GOT3 (cell line): Measurements from ENCODE around the gene MED12L.
"Not testable (repeated sequence)": the region's sequence is repeated elsewhere in the genome, so short reads cannot be mapped to it uniquely, and the experiment has no call there.

ENCODE experiments used
- DNase-seq: peaks from one replicate; lab custom pipeline; 2025; ENCODE audit warnings: mixed read lengths; lab: John Stamatoyannopoulos, UW

Gene MED12L

DNA sequence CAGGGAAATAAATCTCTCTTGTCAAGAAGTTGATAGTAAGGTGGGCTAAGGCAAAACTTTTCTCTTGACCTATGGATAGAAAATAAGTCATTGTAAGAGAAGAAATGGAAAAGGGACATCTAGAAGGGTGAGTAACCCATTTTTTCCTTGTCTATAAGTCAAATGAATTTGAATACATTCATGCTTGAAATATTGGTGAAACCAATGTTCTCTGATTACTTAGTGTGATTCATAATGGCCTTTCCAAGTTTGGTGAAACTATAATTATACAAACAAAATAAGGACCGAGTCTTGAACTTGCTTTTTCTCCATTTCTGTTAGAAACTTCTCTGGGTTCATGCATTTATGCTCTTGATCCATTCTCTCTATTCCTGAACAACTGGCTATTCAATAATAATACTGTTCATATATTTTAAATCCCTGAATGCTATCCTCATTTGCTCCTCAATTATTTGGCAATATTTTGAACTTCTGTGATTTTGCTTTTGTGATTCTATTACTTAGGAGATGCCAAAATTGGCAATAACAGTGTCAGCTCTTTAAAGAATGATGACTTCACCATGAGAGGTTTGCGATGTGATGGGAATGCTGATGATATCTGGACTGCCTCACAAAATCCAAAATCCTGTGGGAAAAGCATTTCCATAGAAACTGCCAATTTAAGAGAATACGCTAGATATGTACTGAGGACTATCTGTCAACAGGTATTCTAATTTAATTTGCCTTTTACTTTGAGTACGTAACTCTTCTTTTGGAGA, 286.8 kb downstream of the MED12L start:
- no peak for DNase-seq

DNA sequence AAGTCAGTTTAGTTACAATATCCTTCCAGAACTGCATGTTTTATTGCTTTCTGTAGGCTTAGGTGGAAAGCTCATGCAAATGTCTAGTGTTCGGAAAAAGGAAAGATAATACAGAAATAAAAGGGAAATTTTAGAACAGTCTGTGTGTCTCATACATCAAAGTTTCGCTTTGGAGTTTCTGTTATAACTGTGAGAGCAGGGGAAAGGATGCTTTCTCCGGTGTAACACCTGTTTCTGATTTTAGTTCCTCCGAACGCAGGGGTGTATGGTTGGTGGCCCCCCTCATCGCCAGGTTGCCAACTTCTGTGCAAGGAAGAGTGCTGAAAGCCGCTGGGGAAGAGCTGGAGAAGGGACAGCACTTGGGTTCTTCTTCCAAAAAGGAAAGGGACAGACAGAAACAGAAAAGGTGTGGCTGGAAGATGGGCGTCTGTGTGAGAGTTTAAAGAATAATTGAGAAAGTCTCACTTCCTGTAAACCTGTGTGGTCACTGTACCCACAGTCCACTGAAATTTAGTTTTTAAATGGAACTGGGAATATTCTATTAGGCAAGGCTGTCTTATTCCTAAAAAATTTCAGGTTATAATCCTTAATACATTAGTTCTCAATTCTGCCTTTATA, 292.4 kb downstream of the MED12L start:
- no peak for DNase-seq

DNA sequence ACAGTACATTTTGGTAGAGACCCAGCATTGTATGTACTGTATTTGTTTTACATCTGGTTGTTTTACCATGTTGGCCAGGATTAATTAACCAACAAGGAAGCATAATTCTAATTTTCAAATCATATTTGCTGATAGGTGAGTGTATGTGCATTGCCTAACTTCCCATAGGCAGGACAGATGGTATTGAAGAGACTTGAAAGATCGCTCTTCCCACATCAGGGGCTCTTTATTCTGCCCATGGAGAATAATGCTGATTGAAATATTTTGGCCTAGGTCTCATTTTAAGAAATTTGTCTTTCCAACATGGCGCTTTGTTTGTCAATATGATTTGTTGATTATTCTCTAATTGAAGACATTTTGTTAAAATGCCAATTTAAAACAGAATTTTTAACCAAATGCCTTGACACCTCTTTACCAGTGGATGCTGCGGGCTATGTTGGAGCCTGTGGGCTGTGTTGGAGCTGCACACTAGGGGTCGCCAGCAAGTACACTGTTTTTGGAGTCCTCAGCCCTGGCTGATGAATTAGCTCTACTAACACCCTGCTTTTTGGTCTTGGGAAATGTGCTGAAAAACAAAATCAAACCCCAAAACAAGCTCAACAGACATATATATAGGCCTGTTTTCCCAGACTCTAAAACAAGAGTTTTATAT, 293.7 kb downstream of the MED12L start:
- DNase-seq = no peak

DNA sequence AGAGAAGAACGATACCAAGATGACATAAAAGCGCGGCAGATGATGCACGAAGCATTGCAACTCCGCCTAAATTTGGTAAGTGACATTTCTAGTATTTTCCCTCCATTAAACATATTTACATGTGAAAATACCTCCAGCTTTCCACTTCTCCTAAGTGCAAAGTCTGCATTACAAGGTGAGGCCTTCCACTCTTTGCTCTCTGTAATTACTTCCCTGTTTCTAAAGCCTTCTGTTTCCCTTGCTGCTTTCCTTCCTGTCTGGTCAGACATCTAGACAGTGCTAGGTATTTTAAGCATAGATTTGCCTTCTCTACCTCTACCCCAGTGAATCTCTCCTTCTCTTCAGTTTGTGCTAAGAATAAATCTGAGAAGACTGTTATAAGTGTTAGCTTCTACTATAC, 297.2 kb downstream of the MED12L start:
- no peak for DNase-seq

DNA sequence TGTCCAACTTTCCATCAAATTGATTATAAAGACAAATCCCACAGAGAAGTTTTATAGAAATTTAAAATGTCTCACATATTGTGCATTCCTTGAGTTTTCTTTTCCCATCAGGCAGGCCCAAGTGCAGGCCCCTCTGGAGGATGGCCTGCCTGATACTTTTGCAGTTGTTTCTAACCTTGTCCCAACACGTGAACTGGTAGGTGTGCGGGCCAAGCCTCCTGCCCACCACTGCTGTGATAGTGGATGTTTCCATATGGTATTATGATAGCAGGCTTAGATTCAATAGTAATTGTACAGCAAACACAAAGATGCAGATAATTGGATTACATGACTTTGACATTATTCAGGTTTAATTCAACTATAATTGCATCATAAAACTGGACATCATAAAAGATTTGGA, 297.6 kb downstream of the MED12L start:
- no peak for DNase-seq

DNA sequence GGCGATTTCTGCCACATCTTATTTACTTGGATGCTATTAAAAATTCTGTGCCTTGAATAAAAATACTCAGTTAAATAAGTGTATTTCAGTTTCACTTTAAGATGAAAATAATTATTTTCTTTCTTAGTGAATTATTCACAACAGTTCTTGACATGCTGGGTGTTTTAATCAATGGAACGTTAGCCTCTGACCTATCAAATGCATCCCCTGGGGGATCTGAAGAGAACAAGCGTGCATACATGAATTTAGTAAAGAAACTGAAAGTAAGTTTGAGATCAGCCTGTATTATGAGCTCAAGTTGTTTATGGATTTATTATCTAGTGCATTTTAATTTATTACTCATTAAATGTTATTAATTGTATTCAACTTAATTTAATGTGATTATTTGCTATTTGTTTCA, 298.5 kb downstream of the MED12L start:
- DNase-seq = no peak

DNA sequence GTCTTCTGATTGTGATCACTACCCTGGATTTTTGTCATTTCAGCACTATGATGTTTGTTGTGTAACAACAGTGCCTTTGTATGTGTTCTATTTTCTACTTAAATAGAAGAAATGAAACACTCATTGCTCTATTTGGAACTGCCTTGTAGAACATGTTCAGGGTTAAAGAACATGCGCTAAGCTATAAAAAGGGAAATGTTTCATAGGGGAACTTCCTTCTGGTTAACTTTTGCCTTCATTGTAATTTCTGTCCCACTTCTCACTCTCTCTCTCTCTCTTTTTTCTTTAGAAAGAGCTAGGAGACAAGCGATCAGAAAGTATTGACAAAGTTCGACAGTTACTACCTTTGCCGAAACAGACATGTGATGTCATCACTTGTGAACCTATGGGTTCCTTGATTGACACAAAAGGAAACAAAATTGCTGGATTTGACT, 299.3 kb downstream of the MED12L start, which contains the start of gene P2RY12:
Gene P2RY12 (minus strand): TSS at position 13 of the 434 bp plus-strand sequence. CDS start 45,908 bp downstream, outside the sequence.
- no peak for DNase-seq

DNA sequence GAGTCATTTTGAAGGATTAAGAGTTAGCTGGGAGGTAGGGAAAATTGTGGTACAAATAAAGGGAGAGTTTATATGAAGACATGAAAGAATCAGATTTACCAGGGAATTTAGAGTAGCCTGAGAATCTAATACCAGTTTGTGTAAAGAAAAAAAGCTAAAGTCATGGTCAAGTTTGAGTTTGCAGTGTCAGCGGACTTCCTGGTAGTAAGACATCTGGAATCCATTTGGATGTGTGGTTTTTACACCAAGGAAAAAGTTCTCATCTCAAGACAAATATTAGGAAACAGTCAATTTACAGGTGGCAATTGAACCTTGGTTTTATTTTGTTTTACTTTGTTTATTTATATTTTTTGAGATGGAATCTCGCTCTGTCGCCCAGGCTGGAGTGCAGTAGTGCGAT, 300.6 kb downstream of the MED12L start:
- DNase-seq = no peak

DNA sequence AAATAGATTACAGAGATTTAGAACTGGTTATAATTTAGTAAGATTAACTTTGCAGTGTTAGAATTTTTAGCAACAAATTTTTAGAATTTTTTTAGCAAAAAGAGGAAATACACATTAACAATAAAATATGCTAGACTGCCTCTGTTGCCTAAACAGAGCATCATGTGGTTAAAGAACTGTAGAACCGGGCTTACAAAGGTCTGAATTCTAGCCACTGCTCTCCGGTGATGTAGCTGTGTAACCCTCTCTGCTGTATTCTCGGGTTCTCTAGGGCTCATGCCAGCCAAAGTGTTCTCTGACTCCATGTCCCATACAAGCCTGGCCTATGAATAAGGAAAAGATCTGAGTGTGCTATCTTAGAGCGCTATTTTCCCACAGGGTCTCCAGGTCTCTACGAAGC, 302.0 kb downstream of the MED12L start:
- no peak for DNase-seq

DNA sequence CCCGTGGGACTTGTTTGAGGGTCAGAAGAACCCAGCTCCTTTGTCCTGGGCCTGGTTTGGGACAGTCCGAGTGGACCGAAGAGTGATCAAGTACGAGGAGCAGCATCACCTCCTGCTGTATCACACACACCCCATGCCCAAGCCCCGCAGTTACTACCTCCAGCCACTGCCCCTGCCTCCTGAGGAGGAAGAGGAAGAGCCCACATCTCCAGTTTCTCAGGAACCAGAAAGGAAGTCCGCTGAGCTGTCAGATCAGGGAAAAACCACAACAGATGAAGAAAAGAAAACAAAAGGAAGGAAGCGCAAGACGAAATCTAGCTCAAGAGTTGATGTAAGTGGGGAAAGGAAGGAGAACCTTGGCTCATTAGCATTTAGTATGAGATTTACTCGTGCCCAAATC, 302.4 kb downstream of the MED12L start:
- DNase-seq = no peak

DNA sequence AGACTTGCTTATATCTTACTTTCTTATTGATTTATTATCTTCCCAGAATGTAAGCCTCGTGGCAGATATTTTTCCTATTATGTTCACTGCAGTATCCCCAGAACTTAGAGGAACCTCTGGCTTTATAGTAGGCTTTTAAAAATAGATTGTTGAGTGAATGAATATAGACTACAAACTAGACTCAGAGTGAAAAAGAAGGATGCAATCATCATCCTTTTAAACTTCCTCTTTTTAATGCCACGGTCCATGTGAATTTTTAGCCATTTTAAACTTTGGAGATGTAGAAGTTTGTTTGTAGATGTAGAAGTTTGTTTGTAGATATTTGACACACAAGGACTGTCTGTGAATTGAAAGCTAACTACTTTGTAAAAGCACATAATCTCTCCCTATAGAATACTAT, 306.3 kb downstream of the MED12L start:
- no peak for DNase-seq

DNA sequence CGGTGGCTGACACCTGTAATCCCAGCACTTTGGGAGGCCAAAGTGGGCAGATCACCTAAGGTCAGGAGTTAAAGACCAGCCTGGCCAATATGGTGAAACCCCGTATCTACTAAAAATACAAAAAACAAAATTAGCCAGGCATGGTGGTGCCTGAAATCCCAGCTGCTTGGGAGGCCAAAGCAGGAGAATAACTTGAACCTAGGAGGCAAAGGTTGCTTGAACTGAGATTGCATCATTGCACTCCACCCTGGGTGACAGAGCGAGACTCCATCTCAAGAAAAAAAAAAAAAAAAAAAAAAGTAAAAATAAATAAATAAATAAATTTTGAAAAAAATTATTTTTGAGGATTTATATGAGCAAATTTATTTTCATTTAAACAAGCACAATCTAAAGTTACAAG, 306.7 kb downstream of the MED12L start:
- DNase-seq = not testable (repeated sequence)

DNA sequence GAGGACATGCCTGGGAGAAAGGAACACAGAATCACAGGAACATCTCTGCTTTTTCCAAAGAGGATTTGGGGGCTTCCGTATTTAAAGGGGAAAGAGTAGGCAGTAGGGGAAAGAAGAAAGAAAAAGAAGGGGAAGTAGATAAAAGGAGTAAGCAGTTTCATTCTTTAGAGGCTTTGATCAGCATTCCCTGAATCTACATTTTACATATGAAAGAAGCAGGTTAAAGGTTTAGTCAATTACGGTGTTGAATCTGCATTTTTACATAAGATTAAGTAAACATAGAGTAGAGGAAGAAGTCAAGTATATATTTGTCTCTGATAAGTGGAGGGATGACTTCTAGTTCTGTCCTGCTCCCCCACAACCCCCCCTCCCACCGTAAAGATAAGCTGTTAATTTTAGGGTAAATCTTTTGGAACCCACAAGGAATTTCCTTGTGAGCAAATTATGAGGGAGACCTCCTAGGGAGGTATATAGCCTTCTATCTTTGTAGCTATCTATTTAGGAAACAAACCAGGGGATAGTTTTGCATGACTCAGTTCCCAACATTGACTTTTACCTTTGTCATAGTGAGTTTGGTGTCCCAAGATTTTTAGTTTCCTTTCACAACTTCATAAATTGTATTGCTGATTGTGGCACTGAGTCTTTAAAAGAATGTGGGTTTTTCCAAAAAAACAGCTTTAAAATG, 307.8 kb downstream of the MED12L start:
- no peak for DNase-seq

DNA sequence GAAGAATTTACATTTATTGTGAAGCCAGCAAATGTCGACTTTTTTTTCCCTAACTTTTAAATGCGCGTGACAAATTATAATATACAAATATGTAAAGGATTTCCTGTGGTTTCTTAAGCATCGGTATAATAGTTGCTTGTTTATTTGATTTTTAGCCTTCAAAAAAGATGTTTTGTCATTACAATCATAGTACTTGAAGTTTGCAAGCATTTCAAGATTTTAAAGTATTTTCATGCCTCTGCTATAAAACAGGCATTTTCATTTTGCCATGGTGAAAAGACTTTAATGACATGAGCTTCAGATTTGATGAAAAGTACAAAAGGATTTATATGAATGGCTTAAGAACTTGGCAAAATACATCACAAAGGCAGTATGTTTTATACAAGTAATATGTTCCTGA, 308.5 kb downstream of the MED12L start:
- DNase-seq = no peak

DNA sequence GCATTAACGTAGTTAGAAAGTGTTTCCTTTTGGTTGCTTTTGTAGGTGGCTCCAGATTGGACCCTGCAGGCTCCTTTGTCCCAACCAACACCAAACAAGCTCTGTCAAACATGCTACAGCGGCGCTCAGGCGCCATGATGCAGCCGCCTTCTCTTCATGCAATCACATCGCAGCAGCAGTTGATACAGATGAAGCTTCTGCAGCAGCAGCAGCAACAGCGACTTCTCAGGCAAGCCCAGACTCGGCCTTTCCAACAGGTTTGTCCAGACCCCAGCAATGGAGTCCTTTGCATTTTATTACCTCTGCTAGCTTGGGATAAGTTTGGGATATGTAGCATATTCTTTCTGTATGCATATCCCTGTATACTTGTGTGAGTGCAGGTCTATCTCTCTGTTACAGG, 309.1 kb downstream of the MED12L start:
- no peak for DNase-seq

DNA sequence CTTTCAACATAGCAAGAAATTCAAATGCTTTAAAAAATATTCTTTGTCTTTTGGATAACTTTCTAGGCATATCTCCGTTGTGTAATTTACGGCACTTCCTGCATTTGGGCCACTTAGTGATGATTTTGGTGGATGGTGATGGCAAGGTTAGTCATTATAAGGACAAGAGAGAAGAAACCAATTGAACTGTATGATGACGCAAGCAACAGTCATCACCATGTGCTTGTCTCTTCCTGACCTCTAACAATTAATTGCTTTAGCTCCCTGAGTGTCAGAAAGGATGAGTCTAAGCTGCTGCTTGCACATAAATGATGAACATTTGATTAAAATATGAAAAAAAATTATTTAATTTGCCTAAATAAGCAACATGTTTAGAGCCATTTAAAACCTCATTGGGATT, 310.3 kb downstream of the MED12L start:
- DNase-seq = no peak

DNA sequence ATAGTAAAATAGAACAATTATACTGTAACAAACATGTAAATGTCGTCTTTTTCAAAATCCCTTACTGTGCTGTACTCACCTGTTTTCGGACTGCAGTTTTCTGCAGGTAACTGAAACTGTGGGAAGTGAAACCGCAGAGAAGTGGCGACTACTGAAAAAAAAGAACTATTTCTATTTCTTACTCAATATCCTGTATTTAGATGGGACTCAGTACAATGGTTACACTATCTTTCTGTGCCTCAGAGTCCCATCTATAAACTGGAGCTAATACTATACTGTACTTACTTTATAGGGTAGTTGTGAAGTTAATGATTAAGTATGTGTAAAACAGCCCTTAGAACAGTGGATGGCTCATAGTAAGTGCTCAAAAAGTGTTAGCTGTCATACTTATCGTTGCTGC, 313.4 kb downstream of the MED12L start:
- no peak for DNase-seq

DNA sequence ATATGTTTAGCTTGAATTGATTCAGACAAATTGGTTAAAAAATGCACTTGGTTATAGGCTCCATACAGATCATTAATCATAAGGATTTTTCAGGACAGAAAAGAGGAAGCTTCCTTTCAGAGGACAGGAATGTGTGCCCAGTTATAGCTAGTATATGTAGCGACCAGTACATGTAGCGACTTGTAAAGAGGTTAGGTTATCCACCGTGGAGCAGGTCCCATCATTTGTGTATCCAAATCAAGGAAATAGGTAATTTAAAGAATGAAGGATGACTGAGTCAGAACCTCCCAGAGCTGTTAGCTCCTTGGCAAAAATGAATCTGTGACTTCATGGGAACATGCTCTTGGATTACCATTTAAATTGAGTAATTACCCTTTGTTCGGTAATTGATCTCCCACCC, 314.9 kb downstream of the MED12L start:
- DNase-seq = no peak

DNA sequence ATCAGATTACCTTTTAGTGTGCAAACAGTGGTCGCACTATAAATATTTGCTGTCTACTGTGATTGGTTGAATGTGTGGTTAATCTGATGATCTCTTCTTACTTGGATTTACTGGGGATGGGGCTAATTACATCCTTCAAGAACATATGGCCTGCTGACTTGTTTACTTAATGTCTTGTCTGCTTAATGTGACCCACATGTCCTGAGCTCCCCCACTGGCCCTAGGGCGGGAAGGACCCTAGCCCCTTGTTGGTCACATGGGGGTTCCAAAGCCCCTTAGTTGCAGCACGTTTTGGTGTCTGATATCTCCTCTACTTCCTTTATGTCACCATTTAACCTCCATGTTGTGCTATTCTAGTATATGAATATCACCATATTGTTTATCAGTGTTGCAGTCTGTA, 316.9 kb downstream of the MED12L start:
- no peak for DNase-seq

DNA sequence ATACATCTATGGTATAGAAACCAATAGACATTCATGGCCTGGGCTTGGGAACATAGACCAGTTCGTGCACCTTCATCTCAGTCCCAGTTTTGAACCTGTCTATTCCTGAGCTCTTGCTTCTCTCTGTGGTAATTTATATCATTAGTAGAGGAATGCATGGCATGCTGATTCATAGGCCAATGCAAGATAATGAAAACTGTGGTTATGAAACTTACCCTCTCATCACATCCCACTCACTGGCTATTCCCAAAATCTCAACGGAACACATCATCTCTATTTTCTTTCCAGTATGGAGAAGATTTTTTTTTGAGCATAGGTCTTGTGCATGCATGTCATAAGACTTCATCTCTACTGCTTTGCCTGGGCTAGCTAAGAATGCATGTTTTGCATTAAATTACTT, 317.8 kb downstream of the MED12L start:
- DNase-seq = no peak

DNA sequence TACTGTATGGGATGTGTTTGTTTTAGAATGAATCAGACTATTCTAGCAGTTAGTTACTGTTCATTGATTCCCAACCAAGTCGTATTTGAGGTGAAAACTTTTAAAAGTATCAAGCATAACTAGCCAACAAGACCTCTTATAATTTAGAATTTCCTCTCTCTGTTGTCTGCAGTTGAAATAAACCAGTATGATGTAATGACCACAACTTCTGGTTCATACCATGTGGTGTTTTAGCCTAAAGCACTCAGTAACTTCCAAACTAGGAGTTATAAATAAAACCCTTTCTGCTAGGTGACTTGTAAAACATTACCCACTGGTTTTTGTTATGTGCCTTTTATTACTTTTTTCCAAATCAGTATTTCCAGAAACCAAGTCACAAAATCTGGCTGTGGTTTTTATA, 318.9 kb downstream of the MED12L start:
- DNase-seq = no peak

DNA sequence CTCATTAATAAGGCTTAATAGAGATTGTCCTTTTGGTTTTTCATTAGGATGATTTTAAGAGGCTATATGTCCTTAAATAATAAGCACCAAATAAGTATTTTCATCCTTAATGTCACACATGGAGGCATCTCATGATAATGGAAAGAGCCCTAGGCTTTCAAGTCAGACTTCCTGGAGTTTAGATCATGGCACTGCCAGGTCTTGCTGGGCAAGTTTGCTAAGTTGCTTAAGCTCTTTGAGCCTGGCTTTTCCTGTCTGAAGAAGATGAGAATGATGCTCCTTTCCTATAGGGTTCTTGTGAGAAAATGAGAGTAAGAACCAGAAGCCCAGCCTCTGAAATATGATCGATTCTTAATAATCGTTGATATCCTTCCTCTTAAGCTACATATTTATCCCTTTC, 322.5 kb downstream of the MED12L start:
- DNase-seq = no peak
